SK-N-MC (cell line): ENCODE measurements around the gene TRIM8.

Experiments used
- EZH2 ChIP-seq: fragments of 200-600 bp; sonication (generic); IDR thresholded peaks from one replicate; pipeline ENCODE4 v1.6.1; 2017; ENCODE audit warnings: antibody characterized with exemption
- FOXP2 ChIP-seq: optimal IDR thresholded peaks from 2 replicates; pipeline ENCODE3; 2011; ENCODE audit warnings: mild to moderate bottlenecking, moderate library complexity; ENCODE audit not compliant: insufficient read depth; ENCODE audit errors: extremely low read length, control extremely low read depth
- POLR2AphosphoS5 ChIP-seq: IDR thresholded peaks from 2 replicates; pipeline ENCODE4 v1.6.1; 2012; ENCODE audit warnings: mild to moderate bottlenecking, low read depth, low read length, borderline replicate concordance

DNA sequence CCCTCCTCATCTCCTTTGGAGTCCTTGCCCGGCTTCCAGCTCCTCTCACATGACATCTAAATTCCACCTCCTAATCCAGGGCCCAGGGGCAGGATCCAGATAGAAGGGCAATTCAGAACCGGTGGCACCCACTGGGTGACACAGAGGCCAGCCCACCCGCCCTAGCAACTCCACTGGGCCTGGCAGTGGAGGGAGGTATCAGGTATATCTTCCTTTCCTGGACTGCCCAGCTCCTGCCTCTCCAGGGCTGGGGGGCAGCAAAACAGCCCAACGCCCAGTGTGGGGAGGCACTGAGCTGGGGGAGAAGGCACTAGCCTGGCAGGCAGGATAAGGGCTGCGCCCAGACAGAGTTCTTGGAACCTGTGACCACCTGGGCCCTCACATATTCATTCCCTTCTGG, 10.4 kb upstream of the TRIM8 start:
- TF ChIP-seq POLR2AphosphoS5 (no peak), FOXP2 (no peak), EZH2 (no peak)
